ENCODE data around the gene MUC20.
A peak's percentile ranks its signal among the peaks of the same experiment; 100 is the strongest.
"Not testable (repeated sequence)": the region's sequence is repeated elsewhere in the genome, so short reads cannot be mapped to it uniquely, and the experiment has no call there.

MUC20 gene

GRCh38 chr3:195684527-195685257 is 36.1 kb upstream of the MUC20 start:
- H3K27ac ChIP-seq (ENCODE audit: low read depth, low read length); H3K9me3 ChIP-seq (ENCODE audit: control insufficient read depth in 5 of 5, low read length in 5 of 5); H3K4me3 ChIP-seq (ENCODE audit: low read depth in 1 of 5, low read length in 5 of 5); H3K9ac ChIP-seq (ENCODE audit: low read length in 5 of 5); H3K27me3 ChIP-seq (ENCODE audit: control insufficient read depth in 5 of 5, insufficient read depth in 4 of 5, low read length in 5 of 5): not testable (repeated sequence)
- Histone ChIP-seq H3K4me1 (ENCODE audit: control insufficient read depth in 5 of 5, insufficient read depth in 5 of 5, low read length in 5 of 5) (peaks cover 0 to 10% (median 5%) of the 10 kb centered on the region in 5 donors), H3K36me3 (ENCODE audit: control insufficient read depth in 5 of 5, insufficient read depth in 5 of 5, low read length in 5 of 5) (peaks cover 0 to 66% (median 42%) of the 10 kb centered on the region in 5 donors)

- not testable (repeated sequence) for H3K4me3 ChIP-seq (ENCODE audit: low read depth in 1 of 5, low read length in 5 of 5); H3K9ac ChIP-seq (ENCODE audit: low read length in 5 of 5); H3K9me3 ChIP-seq (ENCODE audit: control insufficient read depth in 5 of 5, low read length in 5 of 5); H3K27me3 ChIP-seq (ENCODE audit: control insufficient read depth in 5 of 5, insufficient read depth in 4 of 5, low read length in 5 of 5)
- Histone ChIP-seq H3K4me1 (ENCODE audit: control insufficient read depth in 5 of 5, insufficient read depth in 5 of 5, low read length in 5 of 5) (peaks cover 0 to 10% (median 5%) of the 10 kb centered on the region in 5 donors), H3K36me3 (ENCODE audit: control insufficient read depth in 5 of 5, insufficient read depth in 5 of 5, low read length in 5 of 5) (peaks cover 0 to 61% (median 40%) of the 10 kb centered on the region in 5 donors), H3K27ac (ENCODE audit: low read depth, low read length) (peak overlapping the region; percentile 23)
These were observed 34.1 kb upstream of the MUC20 start for GRCh38 chr3:195686537-195687208.

- H3K4me3 ChIP-seq (ENCODE audit: low read depth in 1 of 5, low read length in 5 of 5); H3K27ac ChIP-seq (ENCODE audit: low read depth, low read length); H3K9ac ChIP-seq (ENCODE audit: low read length in 5 of 5); H3K9me3 ChIP-seq (ENCODE audit: control insufficient read depth in 5 of 5, low read length in 5 of 5); H3K27me3 ChIP-seq (ENCODE audit: control insufficient read depth in 5 of 5, insufficient read depth in 4 of 5, low read length in 5 of 5): not testable (repeated sequence)
- Histone ChIP-seq H3K4me1 (ENCODE audit: control insufficient read depth in 5 of 5, insufficient read depth in 5 of 5, low read length in 5 of 5) (peaks cover 0 to 15% (median 8%) of the 10 kb centered on the region in 5 donors), H3K36me3 (ENCODE audit: control insufficient read depth in 5 of 5, insufficient read depth in 5 of 5, low read length in 5 of 5) (peaks cover 0 to 63% (median 41%) of the 10 kb centered on the region in 5 donors)
These were observed 33.5 kb upstream of the MUC20 start for GRCh38 chr3:195687209-195687760.

- peaks cover 0 to 64% (median 44%) of the 10 kb centered on the region in 5 donors for H3K36me3 ChIP-seq (ENCODE audit: control insufficient read depth in 5 of 5, insufficient read depth in 5 of 5, low read length in 5 of 5)
- H3K27ac ChIP-seq (ENCODE audit: low read depth, low read length): not testable (repeated sequence)
These were observed 32.2 kb upstream of the MUC20 start for GRCh38 chr3:195688471-195689183.

GRCh38 chr3:195689184-195690070 is 31.4 kb upstream of the MUC20 start:
- not testable (repeated sequence) for H3K9ac ChIP-seq (ENCODE audit: low read length in 5 of 5); H3K4me3 ChIP-seq (ENCODE audit: low read depth in 1 of 5, low read length in 5 of 5); H3K27me3 ChIP-seq (ENCODE audit: control insufficient read depth in 5 of 5, insufficient read depth in 4 of 5, low read length in 5 of 5); H3K9me3 ChIP-seq (ENCODE audit: control insufficient read depth in 5 of 5, low read length in 5 of 5); H3K27ac ChIP-seq (ENCODE audit: low read depth, low read length)
- H3K36me3 ChIP-seq (ENCODE audit: control insufficient read depth in 5 of 5, insufficient read depth in 5 of 5, low read length in 5 of 5): peaks cover 0 to 64% (median 44%) of the 10 kb centered on the region in 5 donors
- peaks cover 0 to 17% (median 9%) of the 10 kb centered on the region in 5 donors for H3K4me1 ChIP-seq (ENCODE audit: control insufficient read depth in 5 of 5, insufficient read depth in 5 of 5, low read length in 5 of 5)

More at GRCh38 chr3:195688471-195689183, 32.2 kb upstream of the MUC20 start:
- peaks cover 0 to 17% (median 9%) of the 10 kb centered on the region in 5 donors for H3K4me1 ChIP-seq (ENCODE audit: control insufficient read depth in 5 of 5, insufficient read depth in 5 of 5, low read length in 5 of 5)
- not testable (repeated sequence) for H3K9ac ChIP-seq (ENCODE audit: low read length in 5 of 5); H3K4me3 ChIP-seq (ENCODE audit: low read depth in 1 of 5, low read length in 5 of 5); H3K27me3 ChIP-seq (ENCODE audit: control insufficient read depth in 5 of 5, insufficient read depth in 4 of 5, low read length in 5 of 5); H3K9me3 ChIP-seq (ENCODE audit: control insufficient read depth in 5 of 5, low read length in 5 of 5)

GRCh38 chr3:195690951-195691350 is 29.8 kb upstream of the MUC20 start:
- Histone ChIP-seq H3K4me1 (ENCODE audit: control insufficient read depth in 5 of 5, insufficient read depth in 5 of 5, low read length in 5 of 5) (peaks cover 0 to 17% (median 9%) of the 10 kb centered on the region in 5 donors), H3K9ac (ENCODE audit: low read length in 5 of 5) (no peak overlapping the region), H3K4me3 (ENCODE audit: low read depth in 1 of 5, low read length in 5 of 5) (no peak overlapping the region), H3K27ac (ENCODE audit: low read depth, low read length) (no peak overlapping the region), H3K36me3 (ENCODE audit: control insufficient read depth in 5 of 5, insufficient read depth in 5 of 5, low read length in 5 of 5) (peaks cover 0 to 61% (median 42%) of the 10 kb centered on the region in 5 donors), H3K9me3 (ENCODE audit: control insufficient read depth in 5 of 5, low read length in 5 of 5) (no peaks in the 10 kb centered on the region), H3K27me3 (ENCODE audit: control insufficient read depth in 5 of 5, insufficient read depth in 4 of 5, low read length in 5 of 5) (no peaks in the 10 kb centered on the region)

GRCh38 chr3:195691596-195692353 is 29.0 kb upstream of the MUC20 start:
- Histone ChIP-seq H3K4me1 (ENCODE audit: control insufficient read depth in 5 of 5, insufficient read depth in 5 of 5, low read length in 5 of 5) (peaks cover 0 to 17% (median 9%) of the 10 kb centered on the region in 5 donors), H3K36me3 (ENCODE audit: control insufficient read depth in 5 of 5, insufficient read depth in 5 of 5, low read length in 5 of 5) (peaks cover 0 to 60% (median 43%) of the 10 kb centered on the region in 5 donors)
- H3K27ac ChIP-seq (ENCODE audit: low read depth, low read length); H3K9ac ChIP-seq (ENCODE audit: low read length in 5 of 5); H3K4me3 ChIP-seq (ENCODE audit: low read depth in 1 of 5, low read length in 5 of 5); H3K27me3 ChIP-seq (ENCODE audit: control insufficient read depth in 5 of 5, insufficient read depth in 4 of 5, low read length in 5 of 5); H3K9me3 ChIP-seq (ENCODE audit: control insufficient read depth in 5 of 5, low read length in 5 of 5): not testable (repeated sequence)

- peaks cover 0 to 17% (median 9%) of the 10 kb centered on the region in 5 donors for H3K4me1 ChIP-seq (ENCODE audit: control insufficient read depth in 5 of 5, insufficient read depth in 5 of 5, low read length in 5 of 5)
- peaks cover 0 to 62% (median 44%) of the 10 kb centered on the region in 5 donors for H3K36me3 ChIP-seq (ENCODE audit: control insufficient read depth in 5 of 5, insufficient read depth in 5 of 5, low read length in 5 of 5)
- no peak overlapping the region for H3K9ac ChIP-seq (ENCODE audit: low read length in 5 of 5)
- H3K27ac ChIP-seq (ENCODE audit: low read depth, low read length): no peak overlapping the region
- no peak overlapping the region for H3K4me3 ChIP-seq (ENCODE audit: low read depth in 1 of 5, low read length in 5 of 5)
- H3K9me3 ChIP-seq (ENCODE audit: control insufficient read depth in 5 of 5, low read length in 5 of 5): no peaks in the 10 kb centered on the region
- H3K27me3 ChIP-seq (ENCODE audit: control insufficient read depth in 5 of 5, insufficient read depth in 4 of 5, low read length in 5 of 5): no peaks in the 10 kb centered on the region
These were observed 28.5 kb upstream of the MUC20 start for GRCh38 chr3:195692354-195692685.
